RPMI7951 (cell line): ENCODE data around the gene MAGOHB. TPM values are rescaled to one million over a fixed set of nuclear protein-coding genes. Genes with fewer than 3 reads are reported as not detected.

Experiments
- DNase-seq: peaks from one replicate; pipeline ENCODE4 v3.0.0-alpha.2; 2012; ENCODE audit warnings: low read depth
- total RNA-seq: library from RNA; depleted of rRNA; stranded (reverse); fragments of >200 nt; shearing (Covaris generic); gene quantifications from 2 replicates; pipeline ENCODE4 v1.2.3, GENCODE V29; 2014; rRNA removed

MAGOHB gene
- total RNA-seq, 1 experiment from 2014 or later: 69.1 TPM

GRCh38 chr12:10554756-10555481 lies 58.5 kb downstream of the MAGOHB start:
- no peak for DNase-seq

- no peak for DNase-seq
Measured at GRCh38 chr12:10554228-10554755, 59.1 kb downstream of the MAGOHB start.

Other genes with a start within 250 kb of the MAGOHB start
- not detected in 2 replicates for gene KLRK1, start 223.6 kb downstream of the MAGOHB start, total RNA-seq
- gene KLRC4, start 203.9 kb downstream of the MAGOHB start, total RNA-seq: 0.78 TPM in 1 of 2 replicates, not detected in the other
- gene KLRC3, start 193.0 kb downstream of the MAGOHB start, total RNA-seq: 3.8 and 4.6 TPM in 2 replicates
- gene KLRC2, start 177.6 kb downstream of the MAGOHB start, total RNA-seq: 10.5 and 17.4 TPM in 2 replicates
- not detected in 2 replicates for gene KLRC1, start 160.2 kb downstream of the MAGOHB start, total RNA-seq
- 0.29 and 0.36 TPM in 2 replicates for gene EIF2S3B, start 107.7 kb downstream of the MAGOHB start, total RNA-seq
- 0.68 and 0.84 TPM in 2 replicates for gene STYK1, start 60.4 kb upstream of the MAGOHB start, total RNA-seq
- gene YBX3, start 109.7 kb upstream of the MAGOHB start, total RNA-seq: 36.4 and 44.9 TPM in 2 replicates
- not detected in 2 replicates for gene TAS2R7, start 189.0 kb upstream of the MAGOHB start, total RNA-seq
- 0.20 TPM in 1 of 2 replicates, not detected in the other for gene TAS2R8, start 193.7 kb upstream of the MAGOHB start, total RNA-seq
- gene TAS2R9, start 196.6 kb upstream of the MAGOHB start, total RNA-seq: not detected in 2 replicates
- 0.60 and 0.68 TPM in 2 replicates for gene TAS2R10, start 212.7 kb upstream of the MAGOHB start, total RNA-seq
- gene PRR4, start 235.9 kb upstream of the MAGOHB start, total RNA-seq: 1.3 and 2.2 TPM in 2 replicates